GM06990 (cell line): Measurements from ENCODE around the gene STK11IP.

Experiments used
- DNase-seq: peaks from one replicate; pipeline ENCODE4 v3.0.0-alpha.2; 2011; ENCODE audit not compliant: insufficient read length; ENCODE audit errors: extremely low read depth
- H3K27me3 ChIP-seq: replicated peaks from 2 replicates; pipeline ENCODE4 v1.6.0; 2011; ENCODE audit warnings: low read length; ENCODE audit not compliant: control insufficient read depth, insufficient read depth
- H3K36me3 ChIP-seq: 2 replicates; pipeline ENCODE4 v1.5.1; 2011; ENCODE audit warnings: low read length; ENCODE audit not compliant: control insufficient read depth, insufficient read depth
- H3K4me3 ChIP-seq: replicated peaks from 2 replicates; pipeline ENCODE4 v1.5.1; 2011; ENCODE audit warnings: low read depth, mild to moderate bottlenecking, control low read depth, low read length
- CTCF ChIP-seq: IDR thresholded peaks from 2 replicates; pipeline ENCODE4 v1.5.1; 2011; ENCODE audit warnings: low read length, control low read depth, mild to moderate bottlenecking, inconsistent platforms; ENCODE audit not compliant: insufficient read depth, poor library complexity, severe bottlenecking

The STK11IP gene

GRCh38 chr2:219595256-219595655 is 2.4 kb upstream of the STK11IP start:
- Histone ChIP-seq H3K4me3 (no peak overlapping the region), H3K36me3 (no peaks in the 10 kb centered on the region), H3K27me3 (no peaks in the 10 kb centered on the region)
- TF ChIP-seq CTCF, result no peak
- DNase-seq, result no peak

- Histone ChIP-seq H3K4me3 (peak overlapping the region; percentile 75), H3K36me3 (peaks cover 3% of the 10 kb centered on the region), H3K27me3 (no peaks in the 10 kb centered on the region)
- no peak for DNase-seq
- no peak for TF ChIP-seq CTCF
These were observed 604 bp upstream of the STK11IP start for GRCh38 chr2:219596954-219597551.

GRCh38 chr2:219598308-219599078 is 836 bp downstream of the STK11IP start:
- H3K27me3 ChIP-seq, result no peaks in the 10 kb centered on the region
- no peak for TF ChIP-seq CTCF
- H3K36me3 ChIP-seq, result peaks cover 8% of the 10 kb centered on the region
- peak overlapping the region; percentile 75 for H3K4me3 ChIP-seq
- DNase-seq, result no peak

- H3K4me3 ChIP-seq, result no peak overlapping the region
- no peaks in the 10 kb centered on the region for H3K27me3 ChIP-seq
- DNase-seq, result no peak
- peaks cover 24% of the 10 kb centered on the region for H3K36me3 ChIP-seq
- no peak for TF ChIP-seq CTCF
These were observed 6.1 kb downstream of the STK11IP start for GRCh38 chr2:219603771-219604170.

GRCh38 chr2:219605607-219605954 is 7.9 kb downstream of the STK11IP start:
- H3K27me3 ChIP-seq, result no peaks in the 10 kb centered on the region
- no peak for DNase-seq
- no peak overlapping the region for H3K4me3 ChIP-seq
- H3K36me3 ChIP-seq, result peaks cover 24% of the 10 kb centered on the region
- no peak for TF ChIP-seq CTCF
